Testis (tissue), 2 donors: Measurements from ENCODE around the gene RANBP3.

ENCODE experiments used
- CTCF ChIP-seq, 3 experiments: fragments of 450-650 bp in 2 of 3; fragments of 200-600 bp in 1 of 3; sonication (generic) in 1 of 3; IDR thresholded peaks; one replicate each; pipeline ENCODE4 v1.5.1; 2016 to 2019; ENCODE audit warnings: antibody characterized with exemption in 3 of 3, mild to moderate bottlenecking in 2 of 3, moderate library complexity in 1 of 3
- POLR2A ChIP-seq: fragments of 450-650 bp; IDR thresholded peaks from one replicate; pipeline ENCODE4 v1.6.1; 2017; ENCODE audit warnings: antibody characterized with exemption, mild to moderate bottlenecking, moderate library complexity

GRCh38 chr19:5943045-5943444, 34.9 kb downstream of the RANBP3 start:
- TF ChIP-seq CTCF (IDR thresholded peaks at IDR 0.05) (no peak), POLR2A (no peak)
